DND-41 (cell line): ENCODE results near the gene DDR1.

Source experiments
- ATAC-seq: fragments of 200-7000 bp; cut with Tn5 transposase; 3 replicates; pipeline ENCODE4 v1.9.1; 2021; ENCODE audit warnings: low read depth; ENCODE audit not compliant: insufficient read depth
- DNase-seq: peaks from one replicate; pipeline ENCODE4 v3.0.0-alpha.2; 2020
- H2AFZ ChIP-seq: 2 replicates; pipeline ENCODE4 v1.6.0; 2012; ENCODE audit warnings: low read depth, low read length
- H3K27ac ChIP-seq: 2 replicates; pipeline ENCODE4 v1.5.1; 2012; ENCODE audit warnings: low read length, inconsistent platforms
- H3K27me3 ChIP-seq: fragments of 200-600 bp; sonication (generic); 2 replicates; pipeline ENCODE4 v1.6.0; 2012; ENCODE audit warnings: low read length, mild to moderate bottlenecking, inconsistent platforms; ENCODE audit not compliant: insufficient read depth, poor library complexity
- H3K36me3 ChIP-seq: 2 replicates; pipeline ENCODE4 v1.5.1; 2012; ENCODE audit warnings: low read length, inconsistent platforms; ENCODE audit not compliant: insufficient read depth
- H3K4me1 ChIP-seq: 2 replicates; pipeline ENCODE4 v1.5.1; 2012; ENCODE audit warnings: mild to moderate bottlenecking, low read length; ENCODE audit not compliant: insufficient read depth
- H3K4me2 ChIP-seq: 2 replicates; pipeline ENCODE4 v1.6.0; 2012; ENCODE audit warnings: mild to moderate bottlenecking, moderate library complexity, low read length, inconsistent platforms; ENCODE audit not compliant: insufficient read depth
- H3K4me3 ChIP-seq, 2 experiments: fragments of 200-600 bp in 1 of 2; shearing (Covaris generic) in 1 of 2; 2 replicates each; pipeline ENCODE4 v1.5.1; 2012 to 2016; ENCODE audit warnings: inconsistent platforms in 2 of 2, low read length in 2 of 2, mild to moderate bottlenecking in 2 of 2, low read depth in 1 of 2, moderate library complexity in 1 of 2
- H3K79me2 ChIP-seq: 2 replicates; pipeline ENCODE4 v1.6.0; 2012; ENCODE audit warnings: low read length, inconsistent platforms; ENCODE audit not compliant: insufficient read depth
- H3K9ac ChIP-seq: 2 replicates; pipeline ENCODE4 v1.6.0; 2012; ENCODE audit warnings: low read depth, mild to moderate bottlenecking, inconsistent platforms, low read length, moderate library complexity
- H3K9me3 ChIP-seq: 2 replicates; pipeline ENCODE4 v1.5.1; 2012; ENCODE audit warnings: low read length, moderate library complexity, mild to moderate bottlenecking, inconsistent platforms; ENCODE audit not compliant: insufficient read depth, severe bottlenecking
- H4K20me1 ChIP-seq: 2 replicates; pipeline ENCODE4 v1.6.0; 2012; ENCODE audit warnings: low read length; ENCODE audit not compliant: insufficient read depth
- EZH2 ChIP-seq: IDR thresholded peaks from 3 replicates; pipeline ENCODE4 v1.6.1; 2012; ENCODE audit warnings: borderline replicate concordance, low read depth, mild to moderate bottlenecking, moderate library complexity, low read length, inconsistent platforms; ENCODE audit not compliant: severe bottlenecking
- TF ChIP-seq, protein P1 (sequence below): IDR thresholded peaks from 2 replicates; pipeline ENCODE4 v1.5.1; 2012; ENCODE audit warnings: borderline replicate concordance, low read length, moderate library complexity, mild to moderate bottlenecking; ENCODE audit not compliant: poor library complexity, severe bottlenecking; ENCODE audit errors: extremely low read depth

DDR1 gene

DNA sequence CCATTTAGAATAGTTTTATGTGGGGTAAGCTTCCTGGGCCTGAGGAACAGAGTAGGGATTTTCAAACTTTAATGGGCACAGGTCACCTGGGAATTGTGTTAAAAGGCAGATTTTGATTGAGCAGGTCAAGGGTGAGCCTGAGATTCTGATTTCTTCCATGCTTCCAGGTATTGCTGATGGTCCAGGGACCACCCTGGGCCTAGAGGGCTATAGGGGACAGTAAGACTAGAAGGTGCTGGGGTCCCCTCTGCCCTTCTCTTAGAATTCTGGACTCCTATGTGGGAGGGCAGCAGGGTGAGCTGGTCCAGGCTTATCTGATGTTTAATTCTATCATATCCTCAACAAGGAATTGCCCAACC is 2.6 kb downstream of the DDR1 start:
- peaks cover 40% of the 10 kb centered on the region for H3K4me1 ChIP-seq
- no peaks in the 10 kb centered on the region for H3K27me3 ChIP-seq
- peaks cover 9% of the 10 kb centered on the region; the same call in 1 of the 2 replicates for H4K20me1 ChIP-seq
- no peak overlapping the region for H2AFZ ChIP-seq
- no peak for ATAC-seq
- no peak overlapping the region for H3K27ac ChIP-seq
- peaks cover 27% of the 10 kb centered on the region for H3K36me3 ChIP-seq
- H3K4me3 ChIP-seq = no peak overlapping the region
- no peak for TF ChIP-seq EZH2
- TF ChIP-seq, protein P1, sequence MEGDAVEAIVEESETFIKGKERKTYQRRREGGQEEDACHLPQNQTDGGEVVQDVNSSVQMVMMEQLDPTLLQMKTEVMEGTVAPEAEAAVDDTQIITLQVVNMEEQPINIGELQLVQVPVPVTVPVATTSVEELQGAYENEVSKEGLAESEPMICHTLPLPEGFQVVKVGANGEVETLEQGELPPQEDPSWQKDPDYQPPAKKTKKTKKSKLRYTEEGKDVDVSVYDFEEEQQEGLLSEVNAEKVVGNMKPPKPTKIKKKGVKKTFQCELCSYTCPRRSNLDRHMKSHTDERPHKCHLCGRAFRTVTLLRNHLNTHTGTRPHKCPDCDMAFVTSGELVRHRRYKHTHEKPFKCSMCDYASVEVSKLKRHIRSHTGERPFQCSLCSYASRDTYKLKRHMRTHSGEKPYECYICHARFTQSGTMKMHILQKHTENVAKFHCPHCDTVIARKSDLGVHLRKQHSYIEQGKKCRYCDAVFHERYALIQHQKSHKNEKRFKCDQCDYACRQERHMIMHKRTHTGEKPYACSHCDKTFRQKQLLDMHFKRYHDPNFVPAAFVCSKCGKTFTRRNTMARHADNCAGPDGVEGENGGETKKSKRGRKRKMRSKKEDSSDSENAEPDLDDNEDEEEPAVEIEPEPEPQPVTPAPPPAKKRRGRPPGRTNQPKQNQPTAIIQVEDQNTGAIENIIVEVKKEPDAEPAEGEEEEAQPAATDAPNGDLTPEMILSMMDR = no peak
- H3K9ac ChIP-seq = no peak overlapping the region
- peak overlapping the region; percentile 99; the same call in 1 of the 2 replicates for H3K4me2 ChIP-seq
- H3K79me2 ChIP-seq = peaks cover 35% of the 10 kb centered on the region
- DNase-seq = no peak
- no peaks in the 10 kb centered on the region for H3K9me3 ChIP-seq

DNA sequence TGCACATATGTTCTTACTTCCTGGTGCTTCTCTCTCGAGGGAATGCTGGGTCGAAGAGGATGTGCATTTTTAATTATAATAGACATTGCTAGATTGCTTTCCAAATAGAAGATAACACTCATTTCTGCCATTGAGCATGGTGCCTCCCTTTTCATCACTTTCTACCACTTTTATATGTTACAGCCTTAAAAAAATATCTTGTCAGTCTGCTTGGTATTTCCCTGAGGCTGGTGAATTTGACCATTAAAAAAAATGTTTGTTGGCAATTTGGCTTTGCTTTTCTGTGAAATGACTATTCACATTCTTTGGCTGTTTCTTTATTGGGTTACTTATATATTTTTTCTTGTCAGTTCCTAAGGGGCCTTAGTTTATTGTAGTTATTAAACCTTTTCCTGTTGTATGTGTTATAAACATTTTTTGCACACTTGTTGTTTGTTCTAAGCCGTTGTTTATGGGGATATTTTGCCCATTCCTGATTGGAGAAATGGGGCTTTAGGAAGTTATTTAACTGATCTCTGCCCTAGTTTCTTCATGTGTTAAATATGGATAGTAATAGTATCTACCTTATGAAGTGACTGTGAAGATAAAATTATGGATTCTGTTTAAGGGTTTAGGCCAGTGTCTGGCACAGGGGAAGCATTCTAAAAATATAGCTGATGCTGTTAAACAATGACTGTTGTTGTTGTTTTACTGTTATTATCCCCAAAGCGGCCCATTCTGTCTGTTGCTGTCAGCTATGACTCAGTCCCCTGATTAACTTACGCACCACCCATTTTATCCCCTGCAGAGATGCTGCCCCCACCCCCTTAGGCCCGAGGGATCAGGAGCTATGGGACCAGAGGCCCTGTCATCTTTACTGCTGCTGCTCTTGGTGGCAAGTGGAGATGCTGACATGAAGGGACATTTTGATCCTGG is 3.8 kb downstream of the DDR1 start:
- H3K4me2 ChIP-seq = no peak overlapping the region; the same call in 1 of the 2 replicates
- peaks cover 35% of the 10 kb centered on the region for H3K79me2 ChIP-seq
- H3K9me3 ChIP-seq = no peaks in the 10 kb centered on the region

DNA sequence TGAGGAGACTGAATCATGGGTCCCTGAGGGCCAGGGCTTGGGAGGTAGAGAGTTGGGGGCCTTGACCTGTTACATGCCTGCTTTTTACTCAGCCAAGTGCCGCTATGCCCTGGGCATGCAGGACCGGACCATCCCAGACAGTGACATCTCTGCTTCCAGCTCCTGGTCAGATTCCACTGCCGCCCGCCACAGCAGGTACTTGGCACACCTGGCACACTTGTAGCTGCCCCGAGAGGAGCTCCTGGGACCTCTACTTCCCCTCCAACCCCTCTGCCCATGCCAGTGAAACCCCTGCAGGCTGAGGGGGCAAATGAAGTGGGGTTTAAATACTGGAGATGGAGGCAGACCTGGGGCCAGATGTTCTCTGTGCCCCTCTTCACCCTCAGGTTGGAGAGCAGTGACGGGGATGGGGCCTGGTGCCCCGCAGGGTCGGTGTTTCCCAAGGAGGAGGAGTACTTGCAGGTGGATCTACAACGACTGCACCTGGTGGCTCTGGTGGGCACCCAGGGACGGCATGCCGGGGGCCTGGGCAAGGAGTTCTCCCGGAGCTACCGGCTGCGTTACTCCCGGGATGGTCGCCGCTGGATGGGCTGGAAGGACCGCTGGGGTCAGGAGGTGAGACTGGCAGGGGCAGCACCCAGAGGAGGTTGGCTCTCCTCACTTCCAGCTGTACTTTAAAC is 4.6 kb downstream of the DDR1 start:
- DNase-seq (no peak), ATAC-seq (no peak)
- Histone ChIP-seq H4K20me1 (peaks cover 9% of the 10 kb centered on the region; the same call in 1 of the 2 replicates), H2AFZ (no peak overlapping the region), H3K9ac (no peak overlapping the region), H3K27ac (no peak overlapping the region), H3K27me3 (no peaks in the 10 kb centered on the region), H3K4me2 (no peak overlapping the region), H3K36me3 (peaks cover 47% of the 10 kb centered on the region), H3K79me2 (peaks cover 35% of the 10 kb centered on the region), H3K4me3 (no peak overlapping the region), H3K4me1 (peaks cover 29% of the 10 kb centered on the region), H3K9me3 (no peaks in the 10 kb centered on the region)
- no peak for TF ChIP-seq EZH2
- TF ChIP-seq, protein P1 = no peak

More for the DNA sequence above, 3.8 kb downstream of the DDR1 start:
- Histone ChIP-seq H3K9ac (no peak overlapping the region), H3K27ac (no peak overlapping the region), H2AFZ (no peak overlapping the region), H4K20me1 (peaks cover 9% of the 10 kb centered on the region; the same call in 1 of the 2 replicates), H3K4me1 (peaks cover 37% of the 10 kb centered on the region), H3K4me3 (no peak overlapping the region), H3K27me3 (no peaks in the 10 kb centered on the region), H3K36me3 (peaks cover 39% of the 10 kb centered on the region)
- TF ChIP-seq, protein P1 = no peak
- no peak for TF ChIP-seq EZH2
- DNase-seq (no peak), ATAC-seq (no peak)
